ENCODE results near the gene TOM1L2. TPM values are rescaled to one million over a fixed set of nuclear protein-coding genes. Genes with fewer than 3 reads are reported as not detected.
A peak's percentile ranks its signal among the peaks of the same experiment; 100 is the strongest.

The TOM1L2 gene
- total and polyA plus RNA-seq, 4 experiments from 2014 or later: 1.6 to 63.1 (median 35.7) TPM

DNA sequence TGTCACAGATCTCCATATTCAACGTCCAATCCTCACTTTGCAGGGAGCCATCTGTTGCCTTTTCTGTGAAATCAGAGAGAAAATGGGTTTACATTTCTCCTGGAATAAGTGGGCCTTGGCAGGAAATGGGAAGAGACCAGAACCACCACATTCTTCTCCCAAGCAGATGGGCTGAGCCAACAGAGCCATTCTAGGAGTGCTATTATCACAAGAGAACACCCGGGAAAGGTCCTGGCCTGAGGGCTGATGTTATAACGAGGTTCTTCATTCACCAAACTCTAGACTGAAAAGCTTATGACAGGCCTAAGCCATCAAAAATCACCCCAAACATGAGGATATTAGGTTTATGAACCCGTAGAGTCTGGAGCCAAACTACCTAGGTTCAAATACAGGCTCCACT, 64.7 kb downstream of the TOM1L2 start:
- H3K9me3 ChIP-seq (ENCODE audit: control insufficient read depth in 1 of 2, low read length in 2 of 2): no peaks in the 10 kb centered on the region
- H3K36me3 ChIP-seq (ENCODE audit: insufficient read depth, low read length): peaks cover 6% of the 10 kb centered on the region
- ChIA-PET POLR2A (ENCODE audit: partially characterized antibody) (interaction anchor here (1.0 kb wide), 1 partner anchor 65 kb away, joined by 3 read pairs; the partner anchor contains the start of gene DRC3), CTCF (ENCODE audit: partially characterized antibody) (interaction anchor here (1.0 kb wide), 1 partner anchor 292 kb away, joined by 3 read pairs; no protein-coding TSS in a partner anchor)
- Mint-ChIP-seq H3K4me1 (peaks cover 0 to 6% (median 0%) of the 10 kb centered on the region in 4 donors), H3K27me3 (no peaks in the 10 kb centered on the region), H3K27ac (no peak overlapping the region), H3K36me3 (peaks cover 17% of the 10 kb centered on the region in 2 donors), H3K9me3 (no peaks in the 10 kb centered on the region), H3K4me3 (no peak overlapping the region)
- H3K4me1 ChIP-seq (ENCODE audit: insufficient read depth, low read length): no peaks in the 10 kb centered on the region
- intact Hi-C loops (cut with micrococcal nuclease): no loop called here
- H3K27me3 ChIP-seq (ENCODE audit: insufficient read depth, low read length): no peaks in the 10 kb centered on the region
- no peak overlapping the region for H3K27ac ChIP-seq (ENCODE audit: low read depth, low read length)
- DNase-seq: no peak
- no peak overlapping the region for H3K4me3 ChIP-seq (ENCODE audit: low read length in 2 of 2)

DNA sequence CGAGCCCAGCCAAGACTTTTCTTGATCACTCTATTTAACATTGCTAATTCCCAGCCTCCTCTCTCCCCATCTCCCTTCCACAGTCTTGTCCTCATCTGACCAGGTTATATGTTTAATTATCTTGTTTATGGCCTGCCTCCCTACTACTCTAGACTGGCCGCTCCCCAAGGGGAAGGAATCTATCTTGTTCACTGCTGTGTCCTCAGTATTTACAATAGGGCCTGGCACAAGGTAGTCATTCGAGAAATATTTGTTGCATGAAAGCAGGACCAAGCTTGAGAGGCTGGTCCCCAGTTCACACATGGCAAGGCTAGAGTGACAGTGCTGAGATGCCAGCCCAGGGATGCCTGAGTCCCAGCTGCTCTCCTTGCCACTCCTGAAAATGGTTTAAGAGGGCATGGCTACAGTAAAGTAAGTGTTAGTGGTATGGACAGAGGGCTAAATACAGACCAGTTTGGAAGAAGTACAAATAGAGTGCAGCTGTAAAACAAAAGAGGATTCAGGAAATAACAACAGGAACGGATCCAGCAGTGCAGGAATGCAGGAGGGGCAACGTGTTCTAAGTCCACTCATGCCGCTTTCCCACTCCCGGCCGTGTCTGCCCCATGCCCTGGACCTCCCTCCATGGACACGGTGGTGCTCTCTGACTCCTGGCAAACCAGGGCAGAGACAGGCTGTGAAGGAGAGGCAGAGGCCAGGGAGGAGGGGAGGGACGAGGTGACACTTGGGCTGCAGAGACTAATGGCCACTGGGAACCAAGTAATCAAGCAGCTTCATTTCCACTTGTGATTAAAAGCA, 65.6 kb downstream of the TOM1L2 start:
- Histone ChIP-seq H3K36me3 (ENCODE audit: insufficient read depth, low read length) (peaks cover 6% of the 10 kb centered on the region), H3K9me3 (ENCODE audit: control insufficient read depth in 1 of 2, low read length in 2 of 2) (no peaks in the 10 kb centered on the region), H3K27ac (ENCODE audit: low read depth, low read length) (no peak overlapping the region), H3K4me3 (ENCODE audit: low read length in 2 of 2) (no peak overlapping the region), H3K27me3 (ENCODE audit: insufficient read depth, low read length) (no peaks in the 10 kb centered on the region), H3K4me1 (ENCODE audit: insufficient read depth, low read length) (no peaks in the 10 kb centered on the region)
- Mint-ChIP-seq H3K4me1 (peaks cover 0 to 6% (median 0%) of the 10 kb centered on the region in 4 donors), H3K4me3 (no peak overlapping the region), H3K36me3 (peaks cover 17 to 18% of the 10 kb centered on the region in 2 donors), H3K27ac (peak overlapping the region in 2 of 7 donors; percentile 44 to 70), H3K9me3 (no peaks in the 10 kb centered on the region), H3K27me3 (no peaks in the 10 kb centered on the region)
- ChIA-PET CTCF (ENCODE audit: partially characterized antibody) (no interaction called here), POLR2A (ENCODE audit: partially characterized antibody) (interaction anchor here (1.0 kb wide), 1 partner anchor 66 kb away, joined by 3 read pairs; the partner anchor contains the start of gene DRC3)
- intact Hi-C loops (cut with micrococcal nuclease): no loop called here
- no peak for DNase-seq

DNA sequence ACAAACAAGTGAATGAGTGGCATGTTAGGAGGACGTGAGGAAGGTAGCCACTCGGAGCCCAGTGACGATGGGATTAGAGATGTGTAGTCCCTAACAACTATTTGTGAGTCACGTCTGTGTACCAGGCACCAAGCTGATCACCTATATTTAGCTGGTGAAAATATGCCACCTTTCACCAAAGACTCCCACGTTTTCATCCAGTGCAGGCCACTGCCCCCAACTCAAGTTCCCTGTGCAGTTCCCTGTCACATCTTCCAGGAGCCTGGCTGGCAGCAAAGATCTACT, 67.2 kb downstream of the TOM1L2 start:
- Mint-ChIP-seq H3K4me1 (peaks cover 0 to 4% (median 0%) of the 10 kb centered on the region in 4 donors), H3K36me3 (peaks cover 17 to 22% of the 10 kb centered on the region in 2 donors), H3K27ac (no peak overlapping the region), H3K9me3 (no peaks in the 10 kb centered on the region), H3K27me3 (no peaks in the 10 kb centered on the region), H3K4me3 (no peak overlapping the region)
- Histone ChIP-seq H3K4me3 (ENCODE audit: low read length in 2 of 2) (no peak overlapping the region), H3K4me1 (ENCODE audit: insufficient read depth, low read length) (no peaks in the 10 kb centered on the region), H3K27me3 (ENCODE audit: insufficient read depth, low read length) (no peaks in the 10 kb centered on the region), H3K36me3 (ENCODE audit: insufficient read depth, low read length) (peaks cover 6% of the 10 kb centered on the region), H3K9me3 (ENCODE audit: control insufficient read depth in 1 of 2, low read length in 2 of 2) (no peaks in the 10 kb centered on the region), H3K27ac (ENCODE audit: low read depth, low read length) (no peak overlapping the region)
- no peak for DNase-seq
- ChIA-PET CTCF (ENCODE audit: partially characterized antibody) (interaction anchor here (1.5 kb wide), 1 partner anchor 14 kb away, joined by 5 read pairs; no protein-coding TSS in a partner anchor), POLR2A (ENCODE audit: partially characterized antibody) (no interaction called here)
- intact Hi-C loops (cut with micrococcal nuclease): no loop called here

DNA sequence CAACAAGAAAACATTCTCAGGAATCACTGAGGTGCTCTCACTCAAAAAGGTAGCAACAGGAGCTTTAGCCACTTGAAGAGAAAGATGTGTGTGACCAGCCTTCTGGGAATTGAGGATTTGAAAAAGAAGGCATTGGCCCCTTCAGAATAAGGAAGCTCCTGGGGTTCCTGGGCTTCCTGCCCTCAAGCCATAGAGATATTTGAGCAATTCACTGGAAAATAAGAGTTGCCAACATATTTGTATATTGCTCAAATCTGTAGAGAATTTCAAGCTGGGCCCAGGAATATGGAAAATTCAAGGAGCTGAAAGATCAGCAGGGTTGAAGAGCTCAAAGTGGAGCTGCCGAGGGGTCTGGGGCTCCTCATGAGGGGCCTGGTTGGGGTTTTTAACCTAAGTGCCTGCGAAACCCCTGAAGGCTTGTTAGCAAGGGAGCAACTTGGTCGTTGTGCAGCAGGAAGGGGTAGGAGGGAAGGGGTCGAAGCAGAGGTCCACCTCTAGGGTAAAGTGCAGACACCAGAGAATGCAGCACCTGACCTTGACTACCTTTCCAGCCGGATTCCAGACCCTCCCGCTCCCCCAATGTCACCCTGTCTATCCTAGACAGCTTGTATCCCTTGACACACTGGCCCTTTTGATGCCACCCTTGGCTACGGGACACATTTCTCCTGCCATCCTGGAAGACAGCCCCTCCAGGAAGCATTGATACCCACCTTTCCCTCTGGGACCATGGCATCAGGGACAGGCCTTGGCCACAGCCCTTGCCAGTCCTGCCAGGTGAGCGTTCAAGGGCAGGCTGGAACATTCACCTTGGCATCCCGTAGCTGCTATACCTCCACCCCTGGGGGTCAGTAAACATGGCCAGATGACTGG, 67.8 kb downstream of the TOM1L2 start:
- no peak overlapping the region for H3K27ac Mint-ChIP-seq
- peaks cover 17 to 26% of the 10 kb centered on the region in 2 donors for H3K36me3 Mint-ChIP-seq
- intact Hi-C loops (cut with micrococcal nuclease): no loop called here
- H3K4me1 ChIP-seq (ENCODE audit: insufficient read depth, low read length): no peaks in the 10 kb centered on the region
- H3K4me3 ChIP-seq (ENCODE audit: low read length in 2 of 2): no peak overlapping the region
- POLR2A ChIA-PET (ENCODE audit: partially characterized antibody): no interaction called here
- H3K27ac ChIP-seq (ENCODE audit: low read depth, low read length): no peak overlapping the region
- CTCF ChIA-PET (ENCODE audit: partially characterized antibody): interaction anchor here (1.5 kb wide), 1 partner anchor 15 kb away, joined by 5 read pairs; no protein-coding TSS in a partner anchor
- H3K36me3 ChIP-seq (ENCODE audit: insufficient read depth, low read length): peaks cover 6% of the 10 kb centered on the region
- H3K27me3 Mint-ChIP-seq: no peaks in the 10 kb centered on the region
- H3K27me3 ChIP-seq (ENCODE audit: insufficient read depth, low read length): no peaks in the 10 kb centered on the region
- H3K4me1 Mint-ChIP-seq: peaks cover 0 to 4% (median 0%) of the 10 kb centered on the region in 4 donors
- no peak overlapping the region for H3K4me3 Mint-ChIP-seq
- no peaks in the 10 kb centered on the region for H3K9me3 Mint-ChIP-seq
- DNase-seq: no peak
- H3K9me3 ChIP-seq (ENCODE audit: control insufficient read depth in 1 of 2, low read length in 2 of 2): no peaks in the 10 kb centered on the region

DNA sequence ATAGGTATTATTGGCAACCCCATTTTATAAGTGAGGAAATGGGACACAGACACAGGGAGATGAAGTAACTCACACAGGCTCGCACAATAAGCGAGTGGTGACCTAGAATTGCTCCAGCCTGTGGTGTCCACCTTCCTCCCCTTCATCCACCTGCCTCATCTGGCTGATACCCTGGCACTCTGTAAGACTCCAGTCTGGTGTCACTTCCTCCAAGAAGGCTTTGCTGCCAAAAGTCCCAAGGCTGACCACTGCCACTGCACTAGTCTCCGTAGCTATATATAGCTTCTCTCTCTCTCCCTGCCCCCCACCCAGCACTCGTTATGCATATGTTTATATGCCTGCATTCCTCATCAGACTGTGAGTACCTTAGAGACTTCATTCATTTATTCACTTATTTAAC, 69.3 kb downstream of the TOM1L2 start:
- Mint-ChIP-seq H3K27me3 (no peaks in the 10 kb centered on the region), H3K4me1 (peaks cover 0 to 4% (median under 1%) of the 10 kb centered on the region in 4 donors), H3K36me3 (peaks cover 29 to 39% of the 10 kb centered on the region in 2 donors), H3K27ac (no peak overlapping the region), H3K4me3 (no peak overlapping the region), H3K9me3 (no peaks in the 10 kb centered on the region)
- no peak overlapping the region for H3K4me3 ChIP-seq (ENCODE audit: low read length in 2 of 2)
- no peaks in the 10 kb centered on the region for H3K4me1 ChIP-seq (ENCODE audit: insufficient read depth, low read length)
- CTCF ChIA-PET (ENCODE audit: partially characterized antibody): no interaction called here
- H3K27ac ChIP-seq (ENCODE audit: low read depth, low read length): no peak overlapping the region
- POLR2A ChIA-PET (ENCODE audit: partially characterized antibody): no interaction called here
- peaks cover 16% of the 10 kb centered on the region for H3K36me3 ChIP-seq (ENCODE audit: insufficient read depth, low read length)
- H3K27me3 ChIP-seq (ENCODE audit: insufficient read depth, low read length): no peaks in the 10 kb centered on the region
- intact Hi-C loops (cut with micrococcal nuclease): no loop called here
- DNase-seq: no peak
- H3K9me3 ChIP-seq (ENCODE audit: control insufficient read depth in 1 of 2, low read length in 2 of 2): no peaks in the 10 kb centered on the region

DNA sequence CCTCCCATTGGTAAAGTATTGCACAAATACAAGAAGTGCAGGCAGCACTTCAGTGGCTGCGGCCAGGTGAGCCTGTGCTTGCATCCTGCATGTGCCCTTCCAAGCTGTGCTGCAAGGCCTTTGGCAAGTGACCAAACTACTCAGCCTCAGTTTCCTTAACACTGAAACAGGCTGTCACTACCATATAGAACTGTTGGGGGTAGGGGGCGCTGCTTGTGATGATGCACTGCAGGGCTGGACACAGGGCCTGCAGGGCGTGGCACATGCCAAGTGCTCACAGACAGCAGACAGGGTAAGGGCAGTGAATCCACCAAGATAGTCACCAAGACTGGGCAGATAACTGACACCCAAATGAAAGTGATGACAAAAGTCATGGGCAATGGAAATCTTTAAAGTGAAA, 69.8 kb downstream of the TOM1L2 start:
- ChIA-PET POLR2A (ENCODE audit: partially characterized antibody) (interaction anchor here (2.0 kb wide), 1 partner anchor 14 kb away, joined by 6 read pairs; no protein-coding TSS in a partner anchor), CTCF (ENCODE audit: partially characterized antibody) (no interaction called here)
- no peak overlapping the region for H3K4me3 Mint-ChIP-seq
- peak overlapping the region in 1 of 7 donors; percentile 19 for H3K27ac Mint-ChIP-seq
- no peaks in the 10 kb centered on the region for H3K9me3 ChIP-seq (ENCODE audit: control insufficient read depth in 1 of 2, low read length in 2 of 2)
- H3K4me3 ChIP-seq (ENCODE audit: low read length in 2 of 2): no peak overlapping the region
- no peaks in the 10 kb centered on the region for H3K9me3 Mint-ChIP-seq
- H3K4me1 ChIP-seq (ENCODE audit: insufficient read depth, low read length): no peaks in the 10 kb centered on the region
- H3K27ac ChIP-seq (ENCODE audit: low read depth, low read length): no peak overlapping the region
- H3K27me3 ChIP-seq (ENCODE audit: insufficient read depth, low read length): no peaks in the 10 kb centered on the region
- H3K4me1 Mint-ChIP-seq: peaks cover 0 to 6% (median under 1%) of the 10 kb centered on the region in 4 donors
- H3K36me3 Mint-ChIP-seq: peaks cover 32 to 42% of the 10 kb centered on the region in 2 donors
- peaks cover 16% of the 10 kb centered on the region for H3K36me3 ChIP-seq (ENCODE audit: insufficient read depth, low read length)
- no peak for DNase-seq
- intact Hi-C loops (cut with micrococcal nuclease): no loop called here
- no peaks in the 10 kb centered on the region for H3K27me3 Mint-ChIP-seq

All from CD4-positive, alpha-beta memory T cell (primary cell).